SHP77 treated with DMSO at 0.1 percent for 48 hours (cell line): ENCODE results near the gene MOCS2.

Experiments used
- DNase-seq: peaks from one replicate; lab custom pipeline; 2025; lab: John Stamatoyannopoulos, UW

Gene MOCS2

GRCh38 chr5:53092242-53092641 is 17.3 kb downstream of the MOCS2 start:
- DNase-seq, result no peak

- DNase-seq, result no peak
Measured at GRCh38 chr5:53091289-53091688, 18.3 kb downstream of the MOCS2 start.

GRCh38 chr5:53090229-53090628 is 19.3 kb downstream of the MOCS2 start:
- no peak for DNase-seq

- no peak for DNase-seq
Measured at GRCh38 chr5:53089481-53089991, 20.0 kb downstream of the MOCS2 start.

- no peak for DNase-seq
Measured at GRCh38 chr5:53087621-53088121, 21.9 kb downstream of the MOCS2 start.

- no peak for DNase-seq
Measured at GRCh38 chr5:53087171-53087570, 22.4 kb downstream of the MOCS2 start.

GRCh38 chr5:53084546-53085255 is 24.9 kb downstream of the MOCS2 start:
- DNase-seq, result no peak

GRCh38 chr5:53083927-53084326 is 25.6 kb downstream of the MOCS2 start:
- no peak for DNase-seq

GRCh38 chr5:53080271-53080670 is 29.3 kb downstream of the MOCS2 start:
- no peak for DNase-seq

- no peak for DNase-seq
Measured at GRCh38 chr5:53076014-53076583, 33.5 kb downstream of the MOCS2 start.

GRCh38 chr5:53073348-53073747 is 36.2 kb downstream of the MOCS2 start:
- DNase-seq, result no peak

GRCh38 chr5:53071738-53072137 is 37.8 kb downstream of the MOCS2 start:
- DNase-seq, result no peak

GRCh38 chr5:53071298-53071697 is 38.3 kb downstream of the MOCS2 start:
- DNase-seq, result no peak

GRCh38 chr5:53069626-53070025 is 39.9 kb downstream of the MOCS2 start:
- DNase-seq, result no peak

GRCh38 chr5:53068291-53068836 is 41.2 kb downstream of the MOCS2 start:
- no peak for DNase-seq

GRCh38 chr5:53067641-53068040 is 41.9 kb downstream of the MOCS2 start:
- DNase-seq, result no peak

GRCh38 chr5:53066088-53066487 is 43.5 kb downstream of the MOCS2 start:
- DNase-seq, result no peak

- no peak for DNase-seq
Measured at GRCh38 chr5:53063791-53064190, 45.8 kb downstream of the MOCS2 start.

- no peak for DNase-seq
Measured at GRCh38 chr5:53063176-53063575, 46.4 kb downstream of the MOCS2 start.

- DNase-seq, result no peak
Measured at GRCh38 chr5:53059281-53059680, 50.3 kb downstream of the MOCS2 start.

GRCh38 chr5:53055365-53055764 is 54.2 kb downstream of the MOCS2 start:
- DNase-seq, result no peak

GRCh38 chr5:53053364-53053763 is 56.2 kb downstream of the MOCS2 start:
- DNase-seq, result no peak

- DNase-seq, result no peak
Measured at GRCh38 chr5:53052499-53052898, 57.1 kb downstream of the MOCS2 start.
